CD4-positive, alpha-beta T cell treated with Interleukin-10 for 1 hour (primary cell): Measurements from ENCODE around the gene CAV1.
A peak's percentile ranks its signal among the peaks of the same experiment; 100 is the strongest.

ENCODE experiments used
- DNase-seq: peaks from one replicate; pipeline ENCODE4 v3.0.0-alpha.2; 2020

The CAV1 gene

GRCh38 chr7:116505278-116505677 lies 19.6 kb upstream of the CAV1 start:
- DNase-seq: no peak

- no peak for DNase-seq
Observed at GRCh38 chr7:116505823-116506222, 19.0 kb upstream of the CAV1 start.

DNA sequence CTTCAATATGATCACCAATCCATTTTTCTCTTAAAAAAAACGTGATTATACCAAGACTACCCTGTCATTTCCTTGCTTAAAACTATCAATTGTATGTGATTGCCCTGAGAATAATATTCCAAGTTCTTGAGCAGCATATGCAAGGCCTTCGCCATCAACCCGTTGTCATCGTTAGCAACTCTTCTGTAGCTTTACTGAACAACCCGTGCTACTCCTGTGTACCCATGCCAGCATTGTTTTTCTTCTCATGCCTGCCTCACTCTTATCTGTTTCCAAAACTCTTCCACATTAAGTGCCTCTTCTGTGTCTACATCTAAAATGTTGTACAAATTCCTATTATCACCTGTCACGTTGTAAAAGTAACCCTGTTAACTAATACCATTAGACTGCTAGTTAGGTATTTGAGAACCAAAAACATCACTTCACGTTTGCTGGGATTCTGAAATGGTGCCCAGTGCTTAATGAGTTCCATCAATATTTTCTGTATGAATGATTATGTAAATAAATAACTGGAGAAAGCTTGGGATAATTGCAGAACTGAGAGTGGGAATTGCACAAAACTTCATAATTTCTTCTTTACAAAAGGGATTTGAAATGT lies 14.8 kb upstream of the CAV1 start:
- no peak for DNase-seq

GRCh38 chr7:116510795-116511194 lies 14.0 kb upstream of the CAV1 start:
- no peak for DNase-seq

GRCh38 chr7:116511552-116512519 lies 13.0 kb upstream of the CAV1 start:
- peak; percentile 58 for DNase-seq

- DNase-seq: no peak
Observed at GRCh38 chr7:116512520-116513188, 12.2 kb upstream of the CAV1 start.

DNA sequence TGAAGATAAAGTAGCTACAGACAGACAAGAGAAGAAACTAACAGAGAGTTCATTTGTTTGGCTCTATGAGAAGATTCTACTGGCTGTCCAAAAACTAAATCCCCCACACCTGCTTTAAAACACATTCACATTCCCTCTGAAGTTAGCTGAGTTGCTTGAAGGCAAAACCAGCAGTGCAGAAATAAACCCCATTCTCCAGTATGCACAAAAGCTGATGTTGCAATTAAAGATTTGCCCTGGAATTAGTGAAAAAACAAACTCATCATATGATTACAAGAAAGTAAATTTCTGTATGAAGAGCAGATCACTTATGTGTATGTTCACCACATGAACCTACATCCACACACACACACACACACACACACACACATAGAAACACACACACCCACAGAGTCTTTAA lies 9.3 kb upstream of the CAV1 start:
- DNase-seq: no peak

GRCh38 chr7:116516324-116516723 lies 8.5 kb upstream of the CAV1 start:
- DNase-seq: no peak

DNA sequence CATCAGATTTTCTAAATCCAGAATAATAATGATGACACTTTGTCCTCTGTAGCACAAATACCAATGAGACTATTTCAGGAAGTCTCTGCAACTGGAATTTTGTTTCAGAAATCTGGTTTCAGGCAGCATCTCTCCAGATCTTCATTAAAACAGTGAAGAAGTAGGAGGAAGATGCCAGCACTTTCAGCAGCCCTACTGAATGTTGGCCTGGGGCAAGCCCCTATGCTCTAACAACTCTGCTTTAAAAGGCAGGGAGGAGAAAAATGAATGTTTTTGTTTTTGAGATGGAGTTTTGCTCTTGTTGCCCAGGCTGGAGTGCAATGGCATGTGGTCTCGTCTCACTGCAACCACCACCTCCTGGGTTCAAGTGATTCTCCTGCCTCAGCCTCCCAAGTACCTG lies 7.2 kb upstream of the CAV1 start:
- DNase-seq: no peak

GRCh38 chr7:116518961-116519360 lies 5.9 kb upstream of the CAV1 start:
- DNase-seq: no peak

DNA sequence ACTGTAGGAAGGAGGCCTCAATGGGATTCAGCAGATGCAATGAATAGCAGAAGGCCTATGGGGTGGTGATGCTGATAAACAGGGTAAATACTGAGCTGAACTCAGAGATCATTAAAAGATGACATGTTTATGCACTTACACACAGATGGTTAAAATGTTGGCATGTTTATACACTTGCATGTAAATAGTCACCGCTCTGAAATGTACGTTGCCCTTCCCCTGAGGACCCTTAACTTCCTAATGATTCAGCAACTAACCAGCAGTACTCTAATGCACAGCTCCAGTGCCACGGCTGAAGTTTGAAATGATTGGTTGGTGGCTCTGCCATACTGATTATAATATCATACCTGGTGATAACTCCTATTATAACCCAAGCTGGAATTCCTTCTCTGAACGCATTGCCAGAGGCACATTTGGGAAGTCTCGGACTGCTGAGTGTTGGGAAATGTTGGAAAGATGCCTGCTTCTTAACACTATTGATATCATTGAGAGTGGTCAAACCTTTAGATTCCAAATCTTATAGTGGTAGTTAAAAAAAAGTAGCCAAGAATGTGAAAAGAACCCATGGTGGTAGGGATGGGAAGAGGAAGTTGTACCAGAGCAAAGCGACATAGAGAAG lies 3.7 kb upstream of the CAV1 start:
- DNase-seq: no peak

- DNase-seq: no peak
Observed at GRCh38 chr7:116522247-116522646, 2.6 kb upstream of the CAV1 start.

DNA sequence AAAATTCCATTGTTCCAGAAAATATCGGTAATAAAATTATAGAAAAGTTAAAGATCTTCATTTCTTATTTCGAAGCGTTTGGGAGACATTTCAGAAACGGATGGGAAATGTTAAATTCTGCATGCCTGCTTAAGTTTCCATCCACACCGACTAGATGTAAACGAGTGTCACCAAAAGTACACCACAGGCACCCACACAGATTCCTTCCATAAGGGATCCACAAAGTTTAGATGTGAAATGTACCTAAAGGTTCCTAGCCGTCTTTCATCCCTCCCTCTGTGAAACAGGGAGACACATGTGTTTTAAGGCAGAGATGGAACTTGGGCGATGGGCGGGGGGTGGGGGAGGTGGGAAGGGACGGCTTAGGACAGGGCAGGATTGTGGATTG lies 621 bp upstream of the CAV1 start:
- DNase-seq: no peak

- DNase-seq: peak; percentile 13
Observed at GRCh38 chr7:116525298-116525912, 569 bp downstream of the CAV1 start.

- DNase-seq: peak; percentile 66
Observed at GRCh38 chr7:116525913-116526861, 1.4 kb downstream of the CAV1 start.

DNA sequence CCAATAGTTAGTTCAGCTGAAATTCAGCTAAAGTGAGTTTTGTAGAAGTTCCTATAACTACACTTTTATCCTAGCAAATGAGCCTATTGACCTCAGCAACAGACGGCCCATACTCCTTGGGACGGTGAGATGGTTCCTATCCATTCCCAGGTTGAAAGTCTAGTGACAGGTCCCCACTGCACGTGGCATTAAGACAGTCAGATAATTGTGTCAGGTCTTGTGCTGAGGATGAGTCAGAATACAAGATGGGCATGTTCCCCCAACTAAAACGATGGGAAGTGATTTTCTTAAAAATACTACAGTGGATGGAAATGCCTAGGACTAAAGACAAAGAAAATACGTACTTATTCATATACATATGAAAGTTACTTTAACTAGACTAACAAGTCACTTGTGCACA lies 2.1 kb downstream of the CAV1 start:
- no peak for DNase-seq

DNA sequence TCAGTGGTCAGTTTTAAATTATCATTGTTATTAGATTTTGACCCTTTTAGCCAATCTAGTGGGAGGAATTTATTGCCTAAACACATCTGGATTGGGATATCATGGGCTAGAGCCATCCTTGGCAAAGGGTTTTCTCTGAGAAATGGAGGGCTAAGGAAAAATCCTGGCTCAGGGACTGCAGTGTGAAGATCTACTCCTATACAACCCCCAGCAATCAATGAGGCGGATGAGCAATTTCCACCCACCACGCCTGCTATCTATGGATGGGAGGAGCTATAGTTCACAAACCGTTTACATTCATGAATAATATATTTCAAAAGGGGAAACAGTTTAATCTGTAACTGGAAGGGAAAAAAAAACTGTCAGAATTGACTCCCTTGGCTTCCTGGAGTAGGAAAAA lies 2.7 kb downstream of the CAV1 start:
- DNase-seq: no peak

GRCh38 chr7:116528008-116528789 lies 3.4 kb downstream of the CAV1 start:
- no peak for DNase-seq

- no peak for DNase-seq
Observed at GRCh38 chr7:116529250-116529649, 4.4 kb downstream of the CAV1 start.

DNA sequence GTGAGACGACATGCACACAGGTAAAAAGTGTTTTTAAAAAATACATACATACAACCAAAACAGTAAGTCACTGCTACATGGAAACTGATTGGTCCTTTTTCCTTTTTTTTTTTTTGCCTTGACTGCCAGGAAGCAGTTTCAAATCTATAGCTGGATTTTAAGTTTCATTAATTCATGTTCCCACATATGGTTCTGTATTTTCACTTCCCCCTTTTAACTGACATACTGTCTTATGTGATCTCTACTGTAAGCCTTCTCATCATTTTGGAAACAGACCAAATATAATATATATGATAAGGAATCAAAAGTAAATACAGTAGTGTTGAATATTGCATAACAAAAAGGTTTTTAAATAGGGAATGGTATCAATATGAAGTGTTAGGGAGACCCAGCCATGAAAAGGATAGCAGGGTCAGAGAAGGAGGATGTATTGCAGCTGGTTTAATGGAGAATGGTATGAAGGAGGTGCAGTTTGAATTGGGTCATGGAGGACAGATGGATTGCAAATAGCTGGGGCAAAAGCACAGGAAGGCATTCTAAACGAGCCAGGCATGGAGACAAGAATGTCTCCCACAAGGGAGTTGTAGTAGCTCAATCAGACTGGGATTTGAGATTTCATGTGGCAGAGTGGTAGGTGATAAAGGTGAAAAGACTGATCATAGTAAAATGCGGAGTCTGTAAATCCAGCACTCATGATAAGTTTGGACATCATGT lies 5.4 kb downstream of the CAV1 start:
- DNase-seq: no peak
